Measurements from ENCODE around the gene PEX3.
"Not testable (repeated sequence)": the region's sequence is repeated elsewhere in the genome, so short reads cannot be mapped to it uniquely, and the experiment has no call there.

PEX3 gene

GRCh38 chr6:143450453-143451371 is at the start of gene PEX3, which contains the start of gene ADAT2:
PEX3 (plus strand) TSS chr6:143450805; CDS start chr6:143451043, 238 bp downstream.
ADAT2 (minus strand) TSS chr6:143450695; CDS start chr6:143450658, 37 bp downstream.
- DNase-seq = peak; percentile 75 to 87

GRCh38 chr6:143401068-143401446 is 49.5 kb upstream of the PEX3 start:
- DNase-seq = no peak

- DNase-seq = no peak
Measured at GRCh38 chr6:143401636-143402370, 48.8 kb upstream of the PEX3 start.

- DNase-seq = no peak
Measured at GRCh38 chr6:143402721-143403336, 47.8 kb upstream of the PEX3 start.

GRCh38 chr6:143405373-143406154 is 45.0 kb upstream of the PEX3 start:
- DNase-seq = no peak

- no peak for DNase-seq
Measured at GRCh38 chr6:143406673-143407072, 43.9 kb upstream of the PEX3 start.

GRCh38 chr6:143408151-143408786 is 42.3 kb upstream of the PEX3 start:
- no peak for DNase-seq

GRCh38 chr6:143408787-143409162 is 41.8 kb upstream of the PEX3 start:
- no peak for DNase-seq

GRCh38 chr6:143410859-143411270 is 39.7 kb upstream of the PEX3 start:
- no peak for DNase-seq

- no peak for DNase-seq
Measured at GRCh38 chr6:143414769-143415168, 35.8 kb upstream of the PEX3 start.

GRCh38 chr6:143419526-143419925 is 31.1 kb upstream of the PEX3 start:
- DNase-seq = no peak

- no peak for DNase-seq
Measured at GRCh38 chr6:143426026-143426425, 24.6 kb upstream of the PEX3 start.

GRCh38 chr6:143427109-143427817 is 23.3 kb upstream of the PEX3 start:
- DNase-seq = peak in 1 of 2 donors; percentile 51

GRCh38 chr6:143429970-143430369 is 20.6 kb upstream of the PEX3 start:
- no peak for DNase-seq

GRCh38 chr6:143431226-143431625 is 19.4 kb upstream of the PEX3 start:
- no peak for DNase-seq

- no peak for DNase-seq
Measured at GRCh38 chr6:143432588-143432987, 18.0 kb upstream of the PEX3 start.

GRCh38 chr6:143441010-143441409 is 9.6 kb upstream of the PEX3 start:
- DNase-seq = no peak

- DNase-seq = no peak
Measured at GRCh38 chr6:143441680-143442545, 8.7 kb upstream of the PEX3 start.

GRCh38 chr6:143443096-143443495 is 7.5 kb upstream of the PEX3 start:
- DNase-seq = no peak

- not testable (repeated sequence) for DNase-seq
Measured at GRCh38 chr6:143447865-143448264, 2.7 kb upstream of the PEX3 start.
